IPS-20b (cell line): ENCODE data around the gene RALY.

ENCODE experiments used
- H3K27ac ChIP-seq: one replicate; pipeline ENCODE4 v1.5.1; 2013; ENCODE audit warnings: low read length
- H3K27me3 ChIP-seq: 2 replicates; pipeline ENCODE4 v1.6.1; 2013; ENCODE audit warnings: mild to moderate bottlenecking, low read length, inconsistent platforms; ENCODE audit not compliant: insufficient read depth
- H3K36me3 ChIP-seq: 2 replicates; pipeline ENCODE4 v1.6.1; 2013; ENCODE audit warnings: low read depth, mild to moderate bottlenecking, inconsistent platforms, low read length, moderate library complexity; ENCODE audit not compliant: insufficient read depth
- H3K4me1 ChIP-seq: 2 replicates; pipeline ENCODE4 v1.6.1; 2013; ENCODE audit warnings: mild to moderate bottlenecking, control low read depth, inconsistent platforms, low read length, moderate library complexity; ENCODE audit not compliant: insufficient read depth
- H3K4me3 ChIP-seq: 2 replicates; pipeline ENCODE4 v1.5.1; 2013; ENCODE audit warnings: mild to moderate bottlenecking, low read length, inconsistent platforms
- H3K9ac ChIP-seq: 2 replicates; pipeline ENCODE4 v1.6.1; 2013; ENCODE audit warnings: low read depth, mild to moderate bottlenecking, inconsistent platforms, low read length, moderate library complexity
- H3K9me3 ChIP-seq: 2 replicates; pipeline ENCODE4 v1.6.1; 2013; ENCODE audit warnings: mild to moderate bottlenecking, low read depth, low read length, inconsistent platforms; ENCODE audit not compliant: insufficient read depth

RALY gene

DNA sequence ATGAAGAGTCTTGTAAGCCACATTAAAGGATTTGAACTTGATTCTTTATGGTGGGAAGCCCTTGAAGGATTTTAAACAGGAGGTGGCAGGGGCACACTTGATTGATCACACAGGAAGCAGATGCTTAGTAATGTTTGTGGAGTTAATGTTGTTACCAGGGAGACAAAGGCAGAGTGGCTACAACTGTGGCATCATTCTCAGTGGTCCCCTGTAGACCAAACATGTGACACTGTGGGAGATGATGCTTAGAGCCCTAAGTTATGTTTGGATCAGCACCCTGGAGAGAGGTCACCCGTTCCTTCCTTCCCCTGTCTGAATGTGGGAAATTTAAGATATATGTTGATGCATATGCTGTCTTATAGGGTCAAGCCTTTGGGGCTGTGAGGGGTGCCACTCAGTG lies 65.1 kb downstream of the RALY start:
- 0 out of 2 replicates have a peak, but pooled peaks cover 3% of the 10 kb centered on the region for H3K36me3 ChIP-seq

GRCh38 chr20:34060970-34061369 lies 67.3 kb downstream of the RALY start:
- H3K4me1 ChIP-seq = no peaks in the 10 kb centered on the region
- H3K9ac ChIP-seq = no peak overlapping the region
- H3K27me3 ChIP-seq = no peaks in the 10 kb centered on the region
- no peak overlapping the region for H3K27ac ChIP-seq
- H3K9me3 ChIP-seq = no peaks in the 10 kb centered on the region
- peaks cover 12% of the 10 kb centered on the region; the same call in 1 of the 2 replicates for H3K36me3 ChIP-seq
- no peak overlapping the region for H3K4me3 ChIP-seq

More for the DNA sequence above, 65.1 kb downstream of the RALY start:
- Histone ChIP-seq H3K9ac (no peak overlapping the region), H3K9me3 (no peaks in the 10 kb centered on the region), H3K27me3 (no peaks in the 10 kb centered on the region), H3K4me3 (no peak overlapping the region), H3K27ac (no peak overlapping the region), H3K4me1 (no peaks in the 10 kb centered on the region)

- Histone ChIP-seq H3K27me3 (no peaks in the 10 kb centered on the region), H3K4me1 (0 out of 2 replicates have a peak, but pooled peaks cover 4% of the 10 kb centered on the region), H3K9me3 (no peaks in the 10 kb centered on the region), H3K4me3 (no peak overlapping the region), H3K27ac (no peak overlapping the region), H3K9ac (no peak overlapping the region), H3K36me3 (peaks cover 12% of the 10 kb centered on the region; the same call in 1 of the 2 replicates)
Observed at GRCh38 chr20:34061695-34062094, 68.0 kb downstream of the RALY start.

GRCh38 chr20:34062570-34063482 lies 69.1 kb downstream of the RALY start:
- Histone ChIP-seq H3K27me3 (no peaks in the 10 kb centered on the region), H3K27ac (no peak overlapping the region), H3K9me3 (no peaks in the 10 kb centered on the region), H3K4me3 (no peak overlapping the region), H3K9ac (no peak overlapping the region), H3K36me3 (peaks cover 12% of the 10 kb centered on the region; the same call in 1 of the 2 replicates), H3K4me1 (peaks cover 9% of the 10 kb centered on the region; the same call in 1 of the 2 replicates)

- Histone ChIP-seq H3K27ac (no peak overlapping the region), H3K36me3 (peaks cover 12% of the 10 kb centered on the region; the same call in 1 of the 2 replicates)
Observed at GRCh38 chr20:34064286-34064685, 70.6 kb downstream of the RALY start.

GRCh38 chr20:34065260-34065659 lies 71.5 kb downstream of the RALY start:
- peaks cover 12% of the 10 kb centered on the region; the same call in 1 of the 2 replicates for H3K36me3 ChIP-seq
- no peaks in the 10 kb centered on the region for H3K9me3 ChIP-seq
- no peak overlapping the region for H3K9ac ChIP-seq
- H3K27ac ChIP-seq = no peak overlapping the region
- H3K4me1 ChIP-seq = peaks cover 23% of the 10 kb centered on the region; the same call in 1 of the 2 replicates
- H3K4me3 ChIP-seq = no peak overlapping the region
- no peaks in the 10 kb centered on the region for H3K27me3 ChIP-seq

More at GRCh38 chr20:34064286-34064685, 70.6 kb downstream of the RALY start:
- Histone ChIP-seq H3K4me1 (peaks cover 19% of the 10 kb centered on the region; the same call in 1 of the 2 replicates), H3K27me3 (no peaks in the 10 kb centered on the region), H3K9me3 (no peaks in the 10 kb centered on the region), H3K9ac (no peak overlapping the region), H3K4me3 (no peak overlapping the region)

- H3K4me3 ChIP-seq = no peak overlapping the region
- H3K9me3 ChIP-seq = no peaks in the 10 kb centered on the region
- no peak overlapping the region for H3K27ac ChIP-seq
- peaks cover 23% of the 10 kb centered on the region; the same call in 1 of the 2 replicates for H3K4me1 ChIP-seq
- H3K36me3 ChIP-seq = peaks cover 12% of the 10 kb centered on the region; the same call in 1 of the 2 replicates
- no peaks in the 10 kb centered on the region for H3K27me3 ChIP-seq
- no peak overlapping the region for H3K9ac ChIP-seq
Observed at GRCh38 chr20:34066476-34067090, 72.9 kb downstream of the RALY start.

- no peaks in the 10 kb centered on the region for H3K27me3 ChIP-seq
- peaks cover 19% of the 10 kb centered on the region for H3K36me3 ChIP-seq
- H3K4me1 ChIP-seq = peaks cover 23% of the 10 kb centered on the region; the same call in 1 of the 2 replicates
- H3K4me3 ChIP-seq = no peak overlapping the region
- no peak overlapping the region for H3K27ac ChIP-seq
- no peaks in the 10 kb centered on the region for H3K9me3 ChIP-seq
- H3K9ac ChIP-seq = no peak overlapping the region
Observed at GRCh38 chr20:34068001-34068400, 74.3 kb downstream of the RALY start.

DNA sequence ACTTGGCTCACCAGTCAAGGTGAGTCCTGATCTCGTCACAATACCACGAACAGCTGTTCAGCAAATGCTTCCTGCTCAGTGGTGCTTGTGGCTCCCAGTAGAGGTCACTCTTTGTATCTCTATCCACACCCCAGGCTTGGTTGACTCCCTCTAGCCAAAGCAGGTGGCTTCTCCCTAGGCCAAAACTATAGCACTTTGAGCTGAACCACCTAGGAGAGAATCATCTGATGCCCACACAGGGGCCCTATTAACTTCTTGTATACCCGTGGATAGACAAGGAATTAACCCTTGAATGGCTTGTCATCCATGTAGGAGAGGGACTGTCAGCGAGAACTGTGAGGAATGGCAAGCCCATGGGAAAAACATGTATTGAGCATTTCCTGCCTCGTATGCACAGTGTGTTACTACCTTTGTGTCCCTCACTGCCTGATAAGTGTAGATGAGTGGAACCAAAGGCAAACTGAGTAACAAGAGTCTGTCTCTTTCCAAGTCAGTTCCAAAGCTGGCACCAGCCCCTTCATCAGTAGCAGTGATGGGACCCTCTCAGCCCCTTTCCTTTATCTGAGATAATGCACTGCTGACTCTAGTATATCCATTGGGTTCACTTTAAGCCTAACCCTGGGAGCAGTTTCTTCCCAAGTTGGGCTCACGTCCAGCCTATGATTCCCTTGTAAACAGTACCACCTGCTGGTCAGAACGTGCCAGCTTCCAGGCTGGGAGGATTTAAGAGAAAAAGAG lies 75.8 kb downstream of the RALY start:
- Histone ChIP-seq H3K36me3 (peaks cover 26% of the 10 kb centered on the region), H3K9me3 (no peaks in the 10 kb centered on the region), H3K9ac (no peak overlapping the region), H3K27me3 (no peaks in the 10 kb centered on the region), H3K4me3 (no peak overlapping the region), H3K4me1 (peaks cover 26% of the 10 kb centered on the region), H3K27ac (no peak overlapping the region)

DNA sequence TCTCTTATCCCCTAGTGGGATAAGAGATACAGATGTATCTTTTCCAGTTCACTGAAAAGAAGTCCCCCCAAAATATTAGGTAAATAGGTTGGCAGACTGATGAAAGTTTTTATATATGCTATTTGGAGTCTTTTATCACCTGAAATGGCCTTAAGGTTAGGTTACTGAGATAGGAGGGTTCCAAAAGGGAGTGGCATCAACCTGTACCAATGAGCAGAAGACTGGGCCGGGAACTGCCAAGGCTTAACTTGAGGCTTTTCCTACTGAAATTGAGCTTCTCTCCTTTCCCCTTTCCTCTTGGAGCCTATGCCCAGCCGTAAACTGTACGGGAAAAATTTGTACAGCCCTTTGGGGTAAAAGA lies 76.3 kb downstream of the RALY start:
- H3K9ac ChIP-seq = no peak overlapping the region
- H3K4me3 ChIP-seq = no peak overlapping the region
- no peaks in the 10 kb centered on the region for H3K27me3 ChIP-seq
- peaks cover 26% of the 10 kb centered on the region for H3K4me1 ChIP-seq
- H3K27ac ChIP-seq = no peak overlapping the region
- no peaks in the 10 kb centered on the region for H3K9me3 ChIP-seq
- peaks cover 28% of the 10 kb centered on the region for H3K36me3 ChIP-seq

DNA sequence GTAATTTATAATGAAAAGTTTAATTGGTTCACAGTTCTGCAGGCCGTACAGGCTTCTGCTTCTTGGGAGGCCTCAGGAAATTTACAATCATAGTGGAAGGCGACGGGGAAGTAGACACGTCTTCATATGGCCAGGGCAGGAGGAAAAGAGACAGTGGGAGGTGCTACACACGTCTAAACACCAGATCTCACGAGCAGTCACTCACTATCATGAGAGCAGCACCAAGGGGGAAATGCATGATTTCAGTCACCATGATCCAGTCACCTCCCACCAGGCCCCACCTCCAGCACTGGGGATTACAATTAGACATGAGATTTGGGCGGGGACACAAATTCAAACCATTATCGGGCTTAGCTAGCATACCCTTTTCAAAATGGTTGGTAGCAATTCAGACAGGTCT lies 77.1 kb downstream of the RALY start:
- Histone ChIP-seq H3K9me3 (no peaks in the 10 kb centered on the region), H3K27me3 (no peaks in the 10 kb centered on the region), H3K9ac (no peak overlapping the region), H3K27ac (no peak overlapping the region), H3K4me1 (peaks cover 26% of the 10 kb centered on the region), H3K36me3 (peaks cover 27% of the 10 kb centered on the region), H3K4me3 (no peak overlapping the region)
